ENCODE measurements around the gene YOD1. TPM values are rescaled to one million over a fixed set of nuclear protein-coding genes. Genes with fewer than 3 reads are reported as not detected.

Gene YOD1
- total RNA-seq, 1 donor from 2014 or later, result 5.5 TPM

DNA sequence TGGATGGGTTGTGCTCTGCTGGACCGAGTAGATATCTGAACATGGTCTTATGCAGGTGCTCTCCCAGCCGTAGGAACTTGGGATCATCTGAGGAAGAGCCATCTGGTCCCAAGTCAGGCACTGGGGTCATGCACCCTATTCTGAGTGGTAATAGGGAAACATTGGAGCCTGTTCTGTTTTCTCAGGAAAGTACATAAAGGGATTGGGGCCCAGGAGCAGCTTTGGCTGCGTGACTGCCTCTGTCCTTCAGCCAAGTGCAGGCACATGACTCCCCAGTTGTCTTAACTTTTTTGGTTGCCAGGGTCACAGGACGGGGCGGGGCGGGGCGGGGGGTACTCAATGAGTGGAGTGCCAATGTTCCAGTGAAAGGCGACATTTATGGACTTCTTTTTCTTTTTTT, 13.6 kb upstream of the YOD1 start:
- TF ChIP-seq, protein P1, sequence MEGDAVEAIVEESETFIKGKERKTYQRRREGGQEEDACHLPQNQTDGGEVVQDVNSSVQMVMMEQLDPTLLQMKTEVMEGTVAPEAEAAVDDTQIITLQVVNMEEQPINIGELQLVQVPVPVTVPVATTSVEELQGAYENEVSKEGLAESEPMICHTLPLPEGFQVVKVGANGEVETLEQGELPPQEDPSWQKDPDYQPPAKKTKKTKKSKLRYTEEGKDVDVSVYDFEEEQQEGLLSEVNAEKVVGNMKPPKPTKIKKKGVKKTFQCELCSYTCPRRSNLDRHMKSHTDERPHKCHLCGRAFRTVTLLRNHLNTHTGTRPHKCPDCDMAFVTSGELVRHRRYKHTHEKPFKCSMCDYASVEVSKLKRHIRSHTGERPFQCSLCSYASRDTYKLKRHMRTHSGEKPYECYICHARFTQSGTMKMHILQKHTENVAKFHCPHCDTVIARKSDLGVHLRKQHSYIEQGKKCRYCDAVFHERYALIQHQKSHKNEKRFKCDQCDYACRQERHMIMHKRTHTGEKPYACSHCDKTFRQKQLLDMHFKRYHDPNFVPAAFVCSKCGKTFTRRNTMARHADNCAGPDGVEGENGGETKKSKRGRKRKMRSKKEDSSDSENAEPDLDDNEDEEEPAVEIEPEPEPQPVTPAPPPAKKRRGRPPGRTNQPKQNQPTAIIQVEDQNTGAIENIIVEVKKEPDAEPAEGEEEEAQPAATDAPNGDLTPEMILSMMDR (IDR thresholded peaks at IDR 0.05), result no peak
- no peak overlapping the region for H3K4me3 Mint-ChIP-seq (ENCODE audit: unreplicated experiment)
- H3K9me3 Mint-ChIP-seq (ENCODE audit: low read depth), result no peaks in the 10 kb centered on the region
- no peak overlapping the region for H3K27ac Mint-ChIP-seq (ENCODE audit: unreplicated experiment)
- H3K36me3 Mint-ChIP-seq (ENCODE audit: low read depth), result peaks cover 51% of the 10 kb centered on the region
- H3K27me3 Mint-ChIP-seq (ENCODE audit: low read depth), result no peaks in the 10 kb centered on the region
- no peak for DNase-seq (ENCODE audit: low spot score)
- no peaks in the 10 kb centered on the region for H3K4me1 Mint-ChIP-seq (ENCODE audit: low read depth)

- no peaks in the 10 kb centered on the region for H3K27me3 Mint-ChIP-seq (ENCODE audit: low read depth)
- no peak overlapping the region for H3K27ac Mint-ChIP-seq (ENCODE audit: unreplicated experiment)
- no peaks in the 10 kb centered on the region for H3K9me3 Mint-ChIP-seq (ENCODE audit: low read depth)
- no peak overlapping the region for H3K4me3 Mint-ChIP-seq (ENCODE audit: unreplicated experiment)
- DNase-seq (ENCODE audit: low spot score), result no peak
- TF ChIP-seq, protein P1 (IDR thresholded peaks at IDR 0.05), result no peak
- H3K4me1 Mint-ChIP-seq (ENCODE audit: low read depth), result no peaks in the 10 kb centered on the region
- H3K36me3 Mint-ChIP-seq (ENCODE audit: low read depth), result peaks cover 41% of the 10 kb centered on the region
Observed at GRCh38 chr1:207063014-207063413, 12.0 kb upstream of the YOD1 start.

DNA sequence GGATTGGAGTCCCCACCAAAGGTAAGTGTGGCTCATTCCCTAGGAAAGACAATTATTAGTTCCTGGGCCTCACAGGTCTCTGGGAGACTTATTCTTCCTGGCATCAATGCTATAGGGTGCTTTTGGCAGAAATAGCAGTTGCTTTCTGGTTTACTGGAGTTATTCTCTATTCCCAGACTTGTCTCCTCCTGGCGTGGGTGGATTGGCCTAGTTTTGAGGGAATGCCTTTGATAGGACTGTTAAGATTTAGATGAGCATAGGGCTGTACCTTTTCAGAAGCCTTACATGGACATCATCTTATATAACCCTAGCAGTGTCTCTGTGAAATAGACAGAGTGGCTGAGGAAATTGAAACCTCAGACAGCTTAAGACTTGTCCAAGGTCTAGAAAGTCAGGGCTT, 11.1 kb upstream of the YOD1 start:
- TF ChIP-seq, protein P1 (IDR thresholded peaks at IDR 0.05), result no peak
- H3K4me3 Mint-ChIP-seq (ENCODE audit: unreplicated experiment), result no peak overlapping the region

GRCh38 chr1:207060596-207060995, 9.6 kb upstream of the YOD1 start:
- peaks cover 31% of the 10 kb centered on the region for H3K36me3 Mint-ChIP-seq (ENCODE audit: low read depth)
- no peaks in the 10 kb centered on the region for H3K4me1 Mint-ChIP-seq (ENCODE audit: low read depth)
- no peaks in the 10 kb centered on the region for H3K27me3 Mint-ChIP-seq (ENCODE audit: low read depth)
- no peak for DNase-seq (ENCODE audit: low spot score)
- TF ChIP-seq, protein P1 (IDR thresholded peaks at IDR 0.05), result no peak
- no peak overlapping the region for H3K27ac Mint-ChIP-seq (ENCODE audit: unreplicated experiment)
- no peaks in the 10 kb centered on the region for H3K9me3 Mint-ChIP-seq (ENCODE audit: low read depth)
- no peak overlapping the region for H3K4me3 Mint-ChIP-seq (ENCODE audit: unreplicated experiment)

More for the DNA sequence above, 11.1 kb upstream of the YOD1 start:
- H3K27me3 Mint-ChIP-seq (ENCODE audit: low read depth), result no peaks in the 10 kb centered on the region
- no peak for DNase-seq (ENCODE audit: low spot score)
- H3K36me3 Mint-ChIP-seq (ENCODE audit: low read depth), result peaks cover 34% of the 10 kb centered on the region
- no peaks in the 10 kb centered on the region for H3K4me1 Mint-ChIP-seq (ENCODE audit: low read depth)
- H3K9me3 Mint-ChIP-seq (ENCODE audit: low read depth), result no peaks in the 10 kb centered on the region
- H3K27ac Mint-ChIP-seq (ENCODE audit: unreplicated experiment), result no peak overlapping the region

DNA sequence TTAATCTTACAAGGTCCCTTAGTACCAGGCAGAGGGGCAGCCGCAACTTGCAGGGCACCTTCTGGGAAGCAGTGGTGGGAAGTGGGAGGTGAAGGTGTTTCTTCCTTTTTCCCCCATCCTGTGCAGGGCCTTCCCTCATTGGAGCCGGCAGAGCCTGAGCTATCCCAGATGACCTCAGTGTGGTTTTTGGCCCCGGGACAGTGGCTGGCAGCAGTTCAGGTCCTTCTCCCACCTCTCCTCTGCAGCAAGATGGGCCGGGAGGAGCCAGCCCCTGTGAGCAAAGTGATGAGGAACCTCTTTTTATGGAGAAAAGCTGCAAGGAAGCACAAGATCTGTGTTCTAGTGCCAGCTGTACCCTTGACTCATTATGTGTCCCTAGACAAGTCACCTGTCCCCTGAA, 8.9 kb upstream of the YOD1 start:
- DNase-seq (ENCODE audit: low spot score), result no peak
- Mint-ChIP-seq H3K4me1 (ENCODE audit: low read depth) (no peaks in the 10 kb centered on the region), H3K4me3 (ENCODE audit: unreplicated experiment) (no peak overlapping the region), H3K27me3 (ENCODE audit: low read depth) (no peaks in the 10 kb centered on the region), H3K9me3 (ENCODE audit: low read depth) (no peaks in the 10 kb centered on the region), H3K36me3 (ENCODE audit: low read depth) (peaks cover 27% of the 10 kb centered on the region), H3K27ac (ENCODE audit: unreplicated experiment) (no peak overlapping the region)
- TF ChIP-seq, protein P1 (IDR thresholded peaks at IDR 0.05), result no peak
